Hepatocyte (in vitro differentiated cells): ENCODE measurements around the gene RXRB.

ENCODE experiments used
- CTCF ChIP-seq: fragments of 200-600 bp; sonication (generic); IDR thresholded peaks from 2 replicates; pipeline ENCODE4 v1.5.1; 2016; ENCODE audit warnings: antibody characterized with exemption, mild to moderate bottlenecking; ENCODE audit not compliant: poor library complexity
- EZH2 ChIP-seq: fragments of 200-600 bp; sonication (generic); IDR thresholded peaks from 2 replicates; pipeline ENCODE4 v1.6.1; 2016; ENCODE audit warnings: antibody characterized with exemption, mild to moderate bottlenecking, borderline replicate concordance
- EZH2phosphoT487 ChIP-seq: fragments of 200-600 bp; sonication (generic); IDR thresholded peaks from one replicate; pipeline ENCODE4 v1.6.1; 2018; ENCODE audit warnings: antibody characterized with exemption, mild to moderate bottlenecking, low read depth, moderate library complexity; ENCODE audit not compliant: unreplicated experiment, severe bottlenecking

- no peak for TF ChIP-seq CTCF
- TF ChIP-seq EZH2 = no peak
- no peak for TF ChIP-seq EZH2phosphoT487
Measured at GRCh38 chr6:33198853-33199436, 1.5 kb downstream of the RXRB start.
